Keratinocyte (primary cell): ENCODE results near the gene RPL13.

ENCODE experiments used
- CTCF ChIP-seq, 3 experiments: IDR thresholded peaks in 1 of 3; conservative IDR thresholded peaks in 1 of 3; optimal IDR thresholded peaks in 1 of 3; 2 replicates in 2 of 3; 3 replicates in 1 of 3; pipeline versions ENCODE3 to v1.5.1; 2011; ENCODE audit warnings: low read length in 3 of 3, mild to moderate bottlenecking in 3 of 3, moderate library complexity in 2 of 3, control low read depth in 1 of 3, inconsistent platforms in 1 of 3; ENCODE audit not compliant: insufficient read depth in 2 of 3; ENCODE audit errors: extremely low read depth in 1 of 3
- EZH2 ChIP-seq: IDR thresholded peaks from one replicate; pipeline ENCODE4 v1.6.1; 2012; ENCODE audit warnings: inconsistent platforms, mild to moderate bottlenecking, low read length, moderate library complexity

GRCh38 chr16:89604764-89605163 is 44.3 kb downstream of the RPL13 start:
- TF ChIP-seq CTCF (optimal IDR thresholded peaks at IDR 0.05 in 1 of 3, IDR thresholded peaks at IDR 0.05 in 1 of 3, conservative IDR thresholded peaks at IDR 0.05 in 1 of 3; ENCODE audit: extremely low read depth in 1 of 3, insufficient read depth in 2 of 3, low read length in 3 of 3), result no peak
- no peak for TF ChIP-seq EZH2
